Measurements from ENCODE around the gene FN3KRP. TPM values are rescaled to one million over a fixed set of nuclear protein-coding genes. Genes with fewer than 3 reads are reported as not detected.
A peak's percentile ranks its signal among the peaks of the same experiment; 100 is the strongest.

Gene FN3KRP
- total and polyA plus RNA-seq, 2 of the 13 experiments (the other 11 are each of a cell fraction or from before 2014, with no cell fraction given) = 22.4 to 28.2 TPM

- TF ChIP-seq ZNF646 (CRISPR knock-in tag; IDR thresholded peaks at IDR 0.05) = no peak
- TF ChIP-seq CCAR2 (optimal IDR thresholded peaks at IDR 0.05; ENCODE audit: low read depth, low read length) = no peak
- peak; percentile 99 for TF ChIP-seq CTCF (CRISPR knock-in tag; IDR thresholded peaks at IDR 0.05)
- 0 out of 2 replicates have a peak, but pooled peaks have one; percentile 44 for TF ChIP-seq MED13 (CRISPR knock-in tag; IDR thresholded peaks at IDR 0.05)
- TF ChIP-seq ZNF788 (CRISPR knock-in tag; IDR thresholded peaks at IDR 0.05; ENCODE audit: borderline replicate concordance) = peak; percentile 47; the same call in 1 of the 2 replicates
- TF ChIP-seq, protein P1, sequence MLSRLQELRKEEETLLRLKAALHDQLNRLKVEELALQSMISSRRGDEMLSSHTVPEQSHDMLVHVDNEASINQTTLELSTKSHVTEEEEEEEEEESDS (CRISPR knock-in tag; IDR thresholded peaks at IDR 0.05; ENCODE audit: borderline replicate concordance) = no peak
- no peak for TF ChIP-seq MIER3 (CRISPR knock-in tag; IDR thresholded peaks at IDR 0.05; ENCODE audit: borderline replicate concordance)
- no peak for TF ChIP-seq CHD4 (IDR thresholded peaks at IDR 0.05; ENCODE audit: borderline replicate concordance, low read length)
- no peak for TF ChIP-seq ZXDC (CRISPR knock-in tag; IDR thresholded peaks at IDR 0.05)
- TF ChIP-seq MAFG (CRISPR knock-in tag; IDR thresholded peaks at IDR 0.05) = no peak
- TF ChIP-seq GTF2F1 (IDR thresholded peaks at IDR 0.05; ENCODE audit: low read length) = no peak
- TF ChIP-seq SMARCE1 (IDR thresholded peaks at IDR 0.05; ENCODE audit: borderline replicate concordance) = no peak
- no peak for TF ChIP-seq PLRG1 (conservative IDR thresholded peaks at IDR 0.05)
- no peak for TF ChIP-seq MAFF (IDR thresholded peaks at IDR 0.05; ENCODE audit: low read depth, low read length)
- no peak for TF ChIP-seq ZNF747 (CRISPR knock-in tag; IDR thresholded peaks at IDR 0.05; ENCODE audit: borderline replicate concordance)
- TF ChIP-seq ZNF432 (CRISPR knock-in tag; IDR thresholded peaks at IDR 0.05; ENCODE audit: borderline replicate concordance) = no peak
- 0 out of 2 replicates have a peak, but pooled peaks have one; percentile 41 for TF ChIP-seq ZNF501 (CRISPR knock-in tag; IDR thresholded peaks at IDR 0.05)
Measured at GRCh38 chr17:82775001-82775823, 58.7 kb downstream of the FN3KRP start (continued).
